ENCODE data around the gene IMPA2. TPM values are rescaled to one million over a fixed set of nuclear protein-coding genes. Genes with fewer than 3 reads are reported as not detected.

The IMPA2 gene
- total and polyA plus RNA-seq, 10 of the 15 experiments (the other 5 are each of a cell fraction or from before 2014, with no cell fraction given) = 0.24 to 21.0 (median 11.4) TPM

- TF ChIP-seq CTCF (IDR thresholded peaks at IDR 0.05 in 2 of 3, conservative IDR thresholded peaks at IDR 0.05 in 1 of 3; ENCODE audit: control insufficient read depth in 2 of 3, extremely low read depth in 1 of 3, insufficient read depth in 1 of 3, low read depth in 3 of 3, low read length in 3 of 3) = peak; percentile 67 to 83 (median 69)
- no peak for TF ChIP-seq CBFB (IDR thresholded peaks at IDR 0.05; ENCODE audit: low read depth)
- no peak for TF ChIP-seq ATF2 (IDR thresholded peaks at IDR 0.05; ENCODE audit: low read length)
- TF ChIP-seq RAD21 (IDR thresholded peaks at IDR 0.05; ENCODE audit: insufficient read depth, low read depth, low read length) = peak; percentile 85
- TF ChIP-seq PAX5 (IDR thresholded peaks at IDR 0.05; ENCODE audit: borderline replicate concordance, low read depth, low read length) = no peak
- peak; percentile 93 for TF ChIP-seq SMC3 (IDR thresholded peaks at IDR 0.05; ENCODE audit: borderline replicate concordance, low read length)
- TF ChIP-seq CREM (IDR thresholded peaks at IDR 0.05; ENCODE audit: low read depth) = no peak
Measured at GRCh38 chr18:11937874-11938478, 43.3 kb upstream of the IMPA2 start (continued).

- Histone ChIP-seq H3K4me2 (ENCODE audit: control insufficient read depth, insufficient read depth) (no peak overlapping the region), H3K9ac (ENCODE audit: control insufficient read depth, insufficient read depth, low read length) (no peak overlapping the region), H3K27ac (ENCODE audit: control insufficient read depth, insufficient read depth) (no peak overlapping the region), H3K4me3 (no peak overlapping the region), H4K20me1 (ENCODE audit: control insufficient read depth, insufficient read depth) (no peaks in the 10 kb centered on the region), H3K79me2 (ENCODE audit: control insufficient read depth, insufficient read depth, low read length) (no peaks in the 10 kb centered on the region), H3K4me1 (ENCODE audit: control insufficient read depth, insufficient read depth, low read length) (no peaks in the 10 kb centered on the region), H3K9me3 (replicated peaks; ENCODE audit: control insufficient read depth, insufficient read depth, low read length) (no peaks in the 10 kb centered on the region), H3K36me3 (ENCODE audit: control insufficient read depth in 2 of 2, insufficient read depth in 2 of 2, low read length in 1 of 2) (no peaks in the 10 kb centered on the region), H2AFZ (ENCODE audit: control insufficient read depth, low read depth, low read length) (no peak overlapping the region), H3K27me3 (replicated peaks in 1 of 2; ENCODE audit: control insufficient read depth in 2 of 2, insufficient read depth in 2 of 2, low read length in 1 of 2) (no peaks in the 10 kb centered on the region)
- no peak for FAIRE-seq
- RAD21 ChIA-PET (ENCODE audit: unreplicated experiment) = no interaction called here
- no peak for ATAC-seq
- intact Hi-C loops (cut with micrococcal nuclease; ENCODE audit: unreplicated experiment) (no loop called here), in situ Hi-C loops (cut with MboI) (no loop called here)
- DNase-seq (ENCODE audit: low read depth, low spot score) = no peak
- POLR2A ChIA-PET = no interaction called here
- 66% methylated on average over 2 of the region's 2 CpGs for WGBS (ENCODE audit: insufficient coverage, insufficient replicate concordance, low lambda C conversion rate, missing lambda C conversion rate)
- SMC1A ChIA-PET (ENCODE audit: uncharacterized antibody, unreplicated experiment) = no interaction called here
- no TSS peak for BruUV-seq (replicated peaks)
- CTCF ChIA-PET = interaction anchor here (0.9 to 7.4 kb wide), 5 partner anchors 8 to 286 kb away, joined by 3 to 122 read pairs (median 3); no protein-coding TSS in a partner anchor
- TF ChIP-seq TCF12 (IDR thresholded peaks at IDR 0.05; ENCODE audit: low read depth, low read length) (no peak), SP1 (IDR thresholded peaks at IDR 0.05; ENCODE audit: low read depth, low read length) (no peak), ZZZ3 (IDR thresholded peaks at IDR 0.05; ENCODE audit: control insufficient read depth, insufficient read length, low read depth) (no peak), ZNF384 (IDR thresholded peaks at IDR 0.05; ENCODE audit: borderline replicate concordance, low read depth, low read length) (no peak), MXI1 (IDR thresholded peaks at IDR 0.05; ENCODE audit: low read depth, low read length) (no peak), CEBPZ (IDR thresholded peaks at IDR 0.05; ENCODE audit: low read depth, low read length) (no peak), BACH1 (IDR thresholded peaks at IDR 0.05; ENCODE audit: borderline replicate concordance) (no peak)
Measured at GRCh38 chr18:11940956-11941355, 40.4 kb upstream of the IMPA2 start.

Measured in GM12878 (cell line).